B cell (primary cell): ENCODE results near the gene ALOXE3. TPM values are rescaled to one million over a fixed set of nuclear protein-coding genes. Genes with fewer than 3 reads are reported as not detected.

Experiments used
- ATAC-seq: fragments of 200-7000 bp; cut with Tn5 transposase; one replicate; pipeline ENCODE4 v1.10.0; 2021; ENCODE audit warnings: low read depth, mild to moderate bottlenecking, moderate number of reproducible peaks, moderate library complexity
- CTCF ChIA-PET: fragments of 350-600 bp; sonication (Branson Sonifier 250); formaldehyde crosslinking; loops from one replicate; lab custom pipeline; 2021; ENCODE audit warnings: antibody characterized with exemption, inconsistent platforms; lab: Charles Lee
- POLR2A ChIA-PET: fragments of 350-600 bp; sonication (Branson Sonifier 250); formaldehyde crosslinking; loops from one replicate; lab custom pipeline; 2021; ENCODE audit warnings: antibody characterized with exemption; lab: Charles Lee
- DNase-seq: peaks from one replicate; pipeline ENCODE4 v3.0.0; 2013
- H2AFZ ChIP-seq: 2 replicates; pipeline ENCODE4 v1.6.1; 2012; ENCODE audit warnings: mild to moderate bottlenecking, low read depth, low read length; ENCODE audit not compliant: insufficient read depth, poor library complexity, severe bottlenecking
- H3K27ac ChIP-seq, 2 donors: 1 replicate in 1 of 2; 2 replicates in 1 of 2; pipeline ENCODE4 v1.5.1; 2012 to 2013; ENCODE audit warnings: low read length in 2 of 2, mild to moderate bottlenecking in 2 of 2, moderate library complexity in 1 of 2
- H3K27me3 ChIP-seq, 4 experiments: fragments of 200-600 bp in 1 of 4; sonication (generic) in 1 of 4; replicated peaks in 1 of 4; 1 replicate in 2 of 4; 2 replicates in 2 of 4; pipeline versions ENCODE4 v1.6.1 to v1.7.0; 2013 to 2016; ENCODE audit warnings: low read length in 3 of 4, mild to moderate bottlenecking in 2 of 4, mixed read lengths in 1 of 4, moderate library complexity in 1 of 4; ENCODE audit not compliant: insufficient read depth in 4 of 4, control insufficient read depth in 3 of 4; ENCODE audit errors: control extremely low read depth in 1 of 4
- H3K36me3 ChIP-seq, 2 experiments: replicated peaks in 1 of 2; 1 replicate in 1 of 2; 2 replicates in 1 of 2; pipeline versions ENCODE4 v1.6.1 to v1.7.1; 2013; ENCODE audit warnings: low read length in 1 of 2; ENCODE audit not compliant: insufficient read depth in 2 of 2, control insufficient read depth in 1 of 2; ENCODE audit errors: control extremely low read depth in 1 of 2, extremely low read depth in 1 of 2
- H3K4me1 ChIP-seq, 2 donors: fragments of 200-600 bp in 1 of 2; sonication (generic) in 1 of 2; 1 replicate in 1 of 2; 2 replicates in 1 of 2; pipeline versions ENCODE4 v1.5.1 to v1.6.1; 2013 to 2017; ENCODE audit warnings: low read length in 2 of 2; ENCODE audit not compliant: control insufficient read depth in 2 of 2, insufficient read depth in 2 of 2
- H3K4me2 ChIP-seq: replicated peaks from 2 replicates; pipeline ENCODE3; 2012; ENCODE audit warnings: mild to moderate bottlenecking, low read depth, low read length; ENCODE audit not compliant: poor library complexity, severe bottlenecking
- H3K4me3 ChIP-seq, 5 experiments: fragments of 200-600 bp in 1 of 5; sonication (generic) in 1 of 5; 1 replicate in 3 of 5; 2 replicates in 2 of 5; pipeline versions ENCODE4 v1.5.1 to v1.7.0; 2011 to 2016; ENCODE audit warnings: low read length in 4 of 5, mild to moderate bottlenecking in 4 of 5, low read depth in 2 of 5, control low read depth in 1 of 5, moderate library complexity in 1 of 5; ENCODE audit not compliant: insufficient read depth in 1 of 5; ENCODE audit errors: control extremely low read depth in 1 of 5, extremely low read depth in 1 of 5
- H3K79me2 ChIP-seq: fragments of 200-600 bp; sonication (generic); one replicate; pipeline ENCODE4 v1.6.0; 2016; ENCODE audit warnings: low read length; ENCODE audit not compliant: control insufficient read depth, insufficient read depth
- H3K9ac ChIP-seq: fragments of 200-600 bp; sonication (generic); 2 replicates; pipeline ENCODE4 v1.6.1; 2017; ENCODE audit warnings: mild to moderate bottlenecking, low read length, moderate library complexity
- H3K9me3 ChIP-seq, 3 donors: one replicate each; pipeline versions ENCODE4 v1.6.1 to v1.7.1; 2013; ENCODE audit warnings: low read length in 2 of 3; ENCODE audit not compliant: control insufficient read depth in 2 of 3, insufficient read depth in 1 of 3; ENCODE audit errors: control extremely low read depth in 1 of 3
- H4K20me1 ChIP-seq: 2 replicates; pipeline ENCODE4 v1.6.0; 2012; ENCODE audit warnings: mild to moderate bottlenecking, low read length; ENCODE audit not compliant: insufficient read depth, control insufficient read depth, poor library complexity, severe bottlenecking
- H3K27ac Mint-ChIP-seq: one replicate; pipeline ENCODE4 v1.8.0; 2021; ENCODE audit warnings: mixed read lengths
- H3K27me3 Mint-ChIP-seq: one replicate; pipeline ENCODE4 v1.8.0; 2021; ENCODE audit warnings: mixed read lengths
- H3K4me1 Mint-ChIP-seq: one replicate; pipeline ENCODE4 v1.8.0; 2021; ENCODE audit warnings: mixed read lengths
- H3K4me3 Mint-ChIP-seq: one replicate; pipeline ENCODE4 v1.8.0; 2021; ENCODE audit warnings: mixed read lengths
- H3K9me3 Mint-ChIP-seq: one replicate; pipeline ENCODE4 v1.8.0; 2022; ENCODE audit warnings: mixed read lengths; ENCODE audit not compliant: insufficient read depth
- EZH2 ChIP-seq: IDR thresholded peaks from 2 replicates; pipeline ENCODE4 v1.6.1; 2012; ENCODE audit warnings: borderline replicate concordance, low read depth, mild to moderate bottlenecking, moderate library complexity, low read length; ENCODE audit not compliant: insufficient read depth, poor library complexity, severe bottlenecking
- WGBS: methylation state at CpG from one replicate; pipeline ENCODE4 v1.1.5; 2013; ENCODE audit warnings: missing lambda C conversion rate; ENCODE audit not compliant: insufficient coverage; 5-methylcytosine and 5-hydroxymethylcytosine counted together
- intact Hi-C: fragments of 100-400 bp; cut with micrococcal nuclease; formaldehyde crosslinking; loops from one replicate; pipeline ENCODE4 v1.10.0; 2022
- polyA plus RNA-seq: library from polyadenylated mRNA; depleted of rRNA; stranded (reverse); fragments of >200 nt; gene quantifications from 2 replicates; pipeline ENCODE4 v1.2.3, GENCODE V29; 2012
- total RNA-seq, 2 donors: library from RNA; stranded (reverse); fragments of 120-200 nt in 1 of 2; gene quantifications; 1 replicate in 1 of 2; 2 replicates in 1 of 2; pipeline versions ENCODE4 v1.2.3 to v1.2.4, GENCODE V29; 2013 to 2022
- TF ChIP-seq, protein P1 (sequence below): fragments of 200-600 bp; IDR thresholded peaks from one replicate; pipeline ENCODE4 v1.8.0; 2022; ENCODE audit warnings: antibody characterized with exemption, mild to moderate bottlenecking

Gene ALOXE3
- total and polyA plus RNA-seq, 2 donors (not counting 1 experiment from before 2014, with no cell fraction given), result 0.04 TPM; not detected in 1

- H3K4me1 ChIP-seq, result peaks cover 10 to 20% of the 10 kb centered on the region in 2 donors
- Mint-ChIP-seq H3K4me1 (peaks cover 2% of the 10 kb centered on the region), H3K9me3 (no peaks in the 10 kb centered on the region), H3K27me3 (no peaks in the 10 kb centered on the region), H3K4me3 (no peak overlapping the region), H3K27ac (peak overlapping the region; percentile 15)
- H3K36me3 ChIP-seq, result peaks cover 0 to 45% of the 10 kb centered on the region in 2 experiments
- H4K20me1 ChIP-seq, result peaks cover 9% of the 10 kb centered on the region
- ChIA-PET POLR2A (interaction anchor here (2.6 to 2.7 kb wide), 2 partner anchors 10 to 15 kb away, joined by 21 to 36 read pairs; partner anchors contain the start of gene PER1), CTCF (interaction anchor here (0.6 to 7.2 kb wide), 8 partner anchors 9 to 81 kb away, joined by 3 to 68 read pairs (median 4); partner anchors contain the start of gene ALOXE3)
- no peak overlapping the region for H3K27ac ChIP-seq
- ATAC-seq (no peak), DNase-seq (peak; percentile 45)
- no peak overlapping the region for H2AFZ ChIP-seq
- 99% methylated on average over 7 of the region's 7 CpGs for WGBS
- H3K79me2 ChIP-seq, result no peaks in the 10 kb centered on the region
- TF ChIP-seq EZH2, result no peak
- H3K4me3 ChIP-seq, result no peak overlapping the region
- intact Hi-C loops, result no loop called here
- no peaks in the 10 kb centered on the region for H3K9me3 ChIP-seq
- no peaks in the 10 kb centered on the region for H3K27me3 ChIP-seq
- H3K4me2 ChIP-seq, result no peak overlapping the region
- no peak overlapping the region for H3K9ac ChIP-seq
These were observed 22.7 kb upstream of the ALOXE3 start for GRCh38 chr17:8141045-8141444.

- Histone ChIP-seq H3K4me3 (no peak overlapping the region), H3K9ac (no peak overlapping the region), H3K36me3 (peaks cover 0 to 38% of the 10 kb centered on the region in 2 experiments), H4K20me1 (peaks cover 7% of the 10 kb centered on the region), H3K79me2 (no peaks in the 10 kb centered on the region), H2AFZ (no peak overlapping the region), H3K27ac (no peak overlapping the region), H3K4me2 (peak overlapping the region; percentile 70), H3K4me1 (peaks cover 10 to 20% of the 10 kb centered on the region in 2 donors), H3K9me3 (no peaks in the 10 kb centered on the region), H3K27me3 (no peaks in the 10 kb centered on the region)
- ChIA-PET CTCF (interaction anchor here (0.6 to 7.2 kb wide), 10 partner anchors 10 to 80 kb away, joined by 3 to 86 read pairs (median 6); partner anchors contain the start of genes ALOXE3 and VAMP2), POLR2A (interaction anchor here (0.6 to 2.8 kb wide), 10 partner anchors 11 to 81 kb away, joined by 3 to 36 read pairs (median 10); partner anchors contain the start of genes BORCS6, HES7 and PER1)
- Mint-ChIP-seq H3K27me3 (no peaks in the 10 kb centered on the region), H3K9me3 (no peaks in the 10 kb centered on the region), H3K4me1 (peaks cover 2% of the 10 kb centered on the region), H3K27ac (peak overlapping the region; percentile 10), H3K4me3 (no peak overlapping the region)
- TF ChIP-seq, protein P1, sequence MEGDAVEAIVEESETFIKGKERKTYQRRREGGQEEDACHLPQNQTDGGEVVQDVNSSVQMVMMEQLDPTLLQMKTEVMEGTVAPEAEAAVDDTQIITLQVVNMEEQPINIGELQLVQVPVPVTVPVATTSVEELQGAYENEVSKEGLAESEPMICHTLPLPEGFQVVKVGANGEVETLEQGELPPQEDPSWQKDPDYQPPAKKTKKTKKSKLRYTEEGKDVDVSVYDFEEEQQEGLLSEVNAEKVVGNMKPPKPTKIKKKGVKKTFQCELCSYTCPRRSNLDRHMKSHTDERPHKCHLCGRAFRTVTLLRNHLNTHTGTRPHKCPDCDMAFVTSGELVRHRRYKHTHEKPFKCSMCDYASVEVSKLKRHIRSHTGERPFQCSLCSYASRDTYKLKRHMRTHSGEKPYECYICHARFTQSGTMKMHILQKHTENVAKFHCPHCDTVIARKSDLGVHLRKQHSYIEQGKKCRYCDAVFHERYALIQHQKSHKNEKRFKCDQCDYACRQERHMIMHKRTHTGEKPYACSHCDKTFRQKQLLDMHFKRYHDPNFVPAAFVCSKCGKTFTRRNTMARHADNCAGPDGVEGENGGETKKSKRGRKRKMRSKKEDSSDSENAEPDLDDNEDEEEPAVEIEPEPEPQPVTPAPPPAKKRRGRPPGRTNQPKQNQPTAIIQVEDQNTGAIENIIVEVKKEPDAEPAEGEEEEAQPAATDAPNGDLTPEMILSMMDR, result no peak
- no peak for TF ChIP-seq EZH2
- DNase-seq (peak; percentile 58), ATAC-seq (no peak)
- WGBS, result 96% methylated on average over 12 of the region's 18 CpGs
- intact Hi-C loops, result no loop called here
These were observed 22.0 kb upstream of the ALOXE3 start for GRCh38 chr17:8140065-8141029.
